ENCODE results near the gene DNAL1. TPM values are rescaled to one million over a fixed set of nuclear protein-coding genes. Genes with fewer than 3 reads are reported as not detected.

Gene DNAL1
- polyA plus RNA-seq, 1 of the 3 experiments (the other 2 are of a cell fraction), result 2.6 TPM

DNA sequence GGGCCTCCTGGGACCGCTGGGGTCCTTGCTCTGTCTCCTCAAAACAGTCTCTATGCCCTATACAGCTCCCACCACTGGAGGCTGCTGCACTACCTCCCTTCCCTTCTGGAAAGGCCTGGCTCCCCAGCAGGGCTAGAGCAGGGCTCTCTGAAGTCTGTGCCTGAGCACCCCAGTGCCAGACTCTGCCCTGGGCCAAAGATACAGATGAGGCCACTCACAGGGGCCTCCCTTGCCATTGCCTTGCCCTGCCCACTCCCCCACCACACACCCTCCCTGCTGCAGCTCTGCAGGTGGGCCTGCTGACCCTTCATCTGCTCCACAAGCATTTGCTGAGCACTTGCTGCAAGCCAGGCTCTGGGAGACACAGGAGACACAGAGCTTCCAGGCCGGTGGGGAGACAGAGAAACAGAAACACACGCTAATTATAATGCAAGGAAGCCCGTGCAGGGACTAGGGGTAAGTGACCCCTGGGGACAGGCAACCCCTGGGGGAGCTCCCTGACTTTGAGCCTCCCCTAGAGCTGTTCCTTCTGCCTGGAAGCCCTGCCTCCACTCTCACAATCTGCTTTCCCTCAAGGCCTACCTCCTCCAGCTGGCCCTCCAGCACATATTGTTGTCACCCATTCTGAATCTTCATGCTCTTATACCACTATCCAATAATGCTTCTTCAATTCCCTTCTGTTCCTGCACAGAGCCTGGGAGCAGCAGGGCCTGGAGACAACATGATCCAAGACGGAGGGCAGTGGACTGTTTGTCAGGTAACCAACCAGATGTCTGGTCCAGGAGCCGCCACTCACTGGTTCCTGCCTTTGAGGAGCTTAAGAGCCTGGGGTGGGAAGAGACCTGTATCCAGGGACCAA is 102.0 kb downstream of the DNAL1 start:
- 71% methylated on average over 4 of the region's 6 CpGs for WGBS (ENCODE audit: low lambda C conversion rate)
- DNase-seq, result peak; percentile 70
- H3K4me1 ChIP-seq (ENCODE audit: control insufficient read depth in 1 of 2, insufficient read depth in 2 of 2, low read depth in 1 of 2, low read length in 1 of 2), result peaks cover 29 to 66% of the 10 kb centered on the region in 2 experiments; a peak in 3 of 4 replicates
- H3K4me2 ChIP-seq, result no peak overlapping the region
- no peaks in the 10 kb centered on the region for H3K36me3 ChIP-seq (replicated peaks in 1 of 2; ENCODE audit: control insufficient read depth in 1 of 2, insufficient read depth in 2 of 2, low read length in 1 of 2)
- peak overlapping the region in 1 of 2 experiments; percentile 51; a peak in 2 of 4 replicates for H3K27ac ChIP-seq (ENCODE audit: low read depth in 2 of 2, low read length in 1 of 2)
- POLR2A ChIA-PET, result interaction anchor here (0.5 to 1.6 kb wide), 2 partner anchors 13 to 53 kb away, joined by 4 to 6 read pairs; a partner anchor contains a TSS
- peaks cover 99% of the 10 kb centered on the region for H3K79me2 ChIP-seq (ENCODE audit: insufficient read depth)
- H2AFZ ChIP-seq (ENCODE audit: low read depth), result no peak overlapping the region
- CTCF ChIA-PET, result interaction anchor here (1.0 to 5.7 kb wide), 9 partner anchors 9 to 80 kb away, joined by 3 to 27 read pairs (median 6); a partner anchor contains a TSS
- H3K27me3 ChIP-seq (ENCODE audit: insufficient read depth), result no peaks in the 10 kb centered on the region
- no peaks in the 10 kb centered on the region for H3K9me2 ChIP-seq
- no peaks in the 10 kb centered on the region for H3K9me3 ChIP-seq
- H3K9ac ChIP-seq, result no peak overlapping the region
- H3F3A ChIP-seq (replicated peaks; ENCODE audit: insufficient read depth), result no peaks in the 10 kb centered on the region
- no peak overlapping the region for H3K4me3 ChIP-seq (ENCODE audit: low read depth in 2 of 2, low read length in 1 of 2)
- H4K20me1 ChIP-seq (ENCODE audit: insufficient read depth), result peaks cover 96% of the 10 kb centered on the region
- peak; percentile 64 for TF ChIP-seq RAD21 (IDR thresholded peaks at IDR 0.05; ENCODE audit: low read length)
- TF ChIP-seq EZH2phosphoT487 (IDR thresholded peaks at IDR 0.05; ENCODE audit: borderline replicate concordance, low read depth), result no peak
- peak; percentile 34; the same call in 1 of the 2 replicates for TF ChIP-seq SMC3 (IDR thresholded peaks at IDR 0.05; ENCODE audit: low read depth, low read length)
- no peak for TF ChIP-seq TCF12 (IDR thresholded peaks at IDR 0.05)
- TF ChIP-seq, protein P1, sequence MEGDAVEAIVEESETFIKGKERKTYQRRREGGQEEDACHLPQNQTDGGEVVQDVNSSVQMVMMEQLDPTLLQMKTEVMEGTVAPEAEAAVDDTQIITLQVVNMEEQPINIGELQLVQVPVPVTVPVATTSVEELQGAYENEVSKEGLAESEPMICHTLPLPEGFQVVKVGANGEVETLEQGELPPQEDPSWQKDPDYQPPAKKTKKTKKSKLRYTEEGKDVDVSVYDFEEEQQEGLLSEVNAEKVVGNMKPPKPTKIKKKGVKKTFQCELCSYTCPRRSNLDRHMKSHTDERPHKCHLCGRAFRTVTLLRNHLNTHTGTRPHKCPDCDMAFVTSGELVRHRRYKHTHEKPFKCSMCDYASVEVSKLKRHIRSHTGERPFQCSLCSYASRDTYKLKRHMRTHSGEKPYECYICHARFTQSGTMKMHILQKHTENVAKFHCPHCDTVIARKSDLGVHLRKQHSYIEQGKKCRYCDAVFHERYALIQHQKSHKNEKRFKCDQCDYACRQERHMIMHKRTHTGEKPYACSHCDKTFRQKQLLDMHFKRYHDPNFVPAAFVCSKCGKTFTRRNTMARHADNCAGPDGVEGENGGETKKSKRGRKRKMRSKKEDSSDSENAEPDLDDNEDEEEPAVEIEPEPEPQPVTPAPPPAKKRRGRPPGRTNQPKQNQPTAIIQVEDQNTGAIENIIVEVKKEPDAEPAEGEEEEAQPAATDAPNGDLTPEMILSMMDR (IDR thresholded peaks at IDR 0.05), result peak; percentile 19
- TF ChIP-seq FOSL2 (IDR thresholded peaks at IDR 0.05; ENCODE audit: borderline replicate concordance, low read depth), result no peak

DNA sequence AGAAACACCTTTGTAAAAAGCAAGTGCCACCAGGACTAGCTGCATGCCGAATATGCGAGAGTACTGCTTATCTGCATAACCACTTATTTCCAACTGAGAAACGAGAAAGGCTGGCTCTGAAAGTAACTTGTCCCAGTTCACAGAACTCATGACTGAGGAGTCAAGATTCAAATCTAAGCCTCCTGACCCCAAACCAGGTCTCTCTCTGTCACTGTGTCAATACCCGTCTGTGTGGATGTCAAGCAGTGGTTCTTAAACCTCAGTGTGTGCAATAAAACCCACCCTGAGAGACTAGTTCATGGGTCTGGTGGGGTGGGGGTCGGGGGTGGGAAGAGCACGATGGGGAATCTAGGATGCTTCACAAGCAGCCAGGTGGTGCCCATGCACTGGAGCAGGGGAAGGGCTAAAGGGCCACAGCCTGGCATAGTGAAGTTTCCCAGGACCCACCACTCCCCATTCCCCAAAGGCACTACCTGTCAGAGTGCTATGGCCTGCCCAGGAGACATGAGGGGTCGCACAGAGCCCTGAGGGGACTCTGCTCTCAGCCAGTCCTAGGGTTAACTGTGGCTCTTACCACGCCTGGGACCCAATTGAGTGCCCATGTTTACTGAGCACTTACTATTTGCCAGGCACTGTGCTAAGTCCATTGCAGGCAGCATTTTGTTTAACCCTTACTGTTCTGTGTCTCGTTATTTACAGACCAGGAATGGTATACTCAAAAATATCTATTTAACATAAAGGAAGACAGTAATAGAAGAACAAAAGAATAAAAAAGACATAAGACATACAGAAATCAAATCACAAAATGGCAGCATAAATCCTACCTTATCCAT is 102.8 kb downstream of the DNAL1 start:
- Histone ChIP-seq H3K4me2 (no peak overlapping the region), H3K36me3 (replicated peaks in 1 of 2; ENCODE audit: control insufficient read depth in 1 of 2, insufficient read depth in 2 of 2, low read length in 1 of 2) (no peaks in the 10 kb centered on the region), H3K79me2 (ENCODE audit: insufficient read depth) (peaks cover 99% of the 10 kb centered on the region), H4K20me1 (ENCODE audit: insufficient read depth) (peaks cover 96% of the 10 kb centered on the region), H3K4me1 (ENCODE audit: control insufficient read depth in 1 of 2, insufficient read depth in 2 of 2, low read depth in 1 of 2, low read length in 1 of 2) (peaks cover 26 to 66% of the 10 kb centered on the region in 2 experiments; a peak in 3 of 4 replicates), H3K27ac (ENCODE audit: low read depth in 2 of 2, low read length in 1 of 2) (peak overlapping the region in 1 of 2 experiments; percentile 51; a peak in 2 of 4 replicates), H3K9me3 (no peaks in the 10 kb centered on the region), H2AFZ (ENCODE audit: low read depth) (no peak overlapping the region), H3K9ac (no peak overlapping the region), H3K9me2 (no peaks in the 10 kb centered on the region), H3K27me3 (ENCODE audit: insufficient read depth) (no peaks in the 10 kb centered on the region), H3F3A (replicated peaks; ENCODE audit: insufficient read depth) (no peaks in the 10 kb centered on the region), H3K4me3 (ENCODE audit: low read depth in 2 of 2, low read length in 1 of 2) (no peak overlapping the region)
- WGBS (ENCODE audit: low lambda C conversion rate), result 92% methylated on average over 8 of the region's 9 CpGs
- DNase-seq, result no peak
- ChIA-PET CTCF (interaction anchor here (1.0 to 5.7 kb wide), 8 partner anchors 8 to 79 kb away, joined by 3 to 27 read pairs (median 9); a partner anchor contains a TSS), POLR2A (interaction anchor here (1.6 kb wide), 1 partner anchor 12 kb away, joined by 4 read pairs; a partner anchor contains a TSS)
- TF ChIP-seq GATA2 (CRISPR knock-in tag; IDR thresholded peaks at IDR 0.05) (no peak), GABPA (IDR thresholded peaks at IDR 0.05; ENCODE audit: low read depth) (no peak), TEAD4 (IDR thresholded peaks at IDR 0.05; ENCODE audit: borderline replicate concordance, insufficient read depth) (no peak), RAD21 (IDR thresholded peaks at IDR 0.05; ENCODE audit: low read length) (no peak), EP300 (IDR thresholded peaks at IDR 0.05; ENCODE audit: borderline replicate concordance in 1 of 2, low read depth in 1 of 2, low read length in 1 of 2) (no peak), EZH2phosphoT487 (IDR thresholded peaks at IDR 0.05; ENCODE audit: borderline replicate concordance, low read depth) (no peak), RXRA (IDR thresholded peaks at IDR 0.05; ENCODE audit: borderline replicate concordance, low read depth) (no peak)
- TF ChIP-seq, protein P2, sequence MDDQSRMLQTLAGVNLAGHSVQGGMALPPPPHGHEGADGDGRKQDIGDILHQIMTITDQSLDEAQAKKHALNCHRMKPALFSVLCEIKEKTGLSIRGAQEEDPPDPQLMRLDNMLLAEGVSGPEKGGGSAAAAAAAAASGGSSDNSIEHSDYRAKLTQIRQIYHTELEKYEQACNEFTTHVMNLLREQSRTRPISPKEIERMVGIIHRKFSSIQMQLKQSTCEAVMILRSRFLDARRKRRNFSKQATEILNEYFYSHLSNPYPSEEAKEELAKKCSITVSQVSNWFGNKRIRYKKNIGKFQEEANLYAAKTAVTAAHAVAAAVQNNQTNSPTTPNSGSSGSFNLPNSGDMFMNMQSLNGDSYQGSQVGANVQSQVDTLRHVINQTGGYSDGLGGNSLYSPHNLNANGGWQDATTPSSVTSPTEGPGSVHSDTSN (IDR thresholded peaks at IDR 0.05), result no peak
- TF ChIP-seq, protein P3, sequence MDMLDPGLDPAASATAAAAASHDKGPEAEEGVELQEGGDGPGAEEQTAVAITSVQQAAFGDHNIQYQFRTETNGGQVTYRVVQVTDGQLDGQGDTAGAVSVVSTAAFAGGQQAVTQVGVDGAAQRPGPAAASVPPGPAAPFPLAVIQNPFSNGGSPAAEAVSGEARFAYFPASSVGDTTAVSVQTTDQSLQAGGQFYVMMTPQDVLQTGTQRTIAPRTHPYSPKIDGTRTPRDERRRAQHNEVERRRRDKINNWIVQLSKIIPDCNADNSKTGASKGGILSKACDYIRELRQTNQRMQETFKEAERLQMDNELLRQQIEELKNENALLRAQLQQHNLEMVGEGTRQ (IDR thresholded peaks at IDR 0.05; ENCODE audit: borderline replicate concordance, low read depth, low read length), result no peak
- TF ChIP-seq, protein P4, sequence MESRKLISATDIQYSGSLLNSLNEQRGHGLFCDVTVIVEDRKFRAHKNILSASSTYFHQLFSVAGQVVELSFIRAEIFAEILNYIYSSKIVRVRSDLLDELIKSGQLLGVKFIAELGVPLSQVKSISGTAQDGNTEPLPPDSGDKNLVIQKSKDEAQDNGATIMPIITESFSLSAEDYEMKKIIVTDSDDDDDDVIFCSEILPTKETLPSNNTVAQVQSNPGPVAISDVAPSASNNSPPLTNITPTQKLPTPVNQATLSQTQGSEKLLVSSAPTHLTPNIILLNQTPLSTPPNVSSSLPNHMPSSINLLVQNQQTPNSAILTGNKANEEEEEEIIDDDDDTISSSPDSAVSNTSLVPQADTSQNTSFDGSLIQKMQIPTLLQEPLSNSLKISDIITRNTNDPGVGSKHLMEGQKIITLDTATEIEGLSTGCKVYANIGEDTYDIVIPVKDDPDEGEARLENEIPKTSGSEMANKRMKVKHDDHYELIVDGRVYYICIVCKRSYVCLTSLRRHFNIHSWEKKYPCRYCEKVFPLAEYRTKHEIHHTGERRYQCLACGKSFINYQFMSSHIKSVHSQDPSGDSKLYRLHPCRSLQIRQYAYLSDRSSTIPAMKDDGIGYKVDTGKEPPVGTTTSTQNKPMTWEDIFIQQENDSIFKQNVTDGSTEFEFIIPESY (IDR thresholded peaks at IDR 0.05; ENCODE audit: borderline replicate concordance, low read depth), result no peak
